Measurements from ENCODE around the gene PRR27.
"Not testable (repeated sequence)": the region's sequence is repeated elsewhere in the genome, so short reads cannot be mapped to it uniquely, and the experiment has no call there.

PRR27 gene

GRCh38 chr4:70203601-70204000 is 49.6 kb downstream of the PRR27 start:
- DNase-seq = no peak

DNA sequence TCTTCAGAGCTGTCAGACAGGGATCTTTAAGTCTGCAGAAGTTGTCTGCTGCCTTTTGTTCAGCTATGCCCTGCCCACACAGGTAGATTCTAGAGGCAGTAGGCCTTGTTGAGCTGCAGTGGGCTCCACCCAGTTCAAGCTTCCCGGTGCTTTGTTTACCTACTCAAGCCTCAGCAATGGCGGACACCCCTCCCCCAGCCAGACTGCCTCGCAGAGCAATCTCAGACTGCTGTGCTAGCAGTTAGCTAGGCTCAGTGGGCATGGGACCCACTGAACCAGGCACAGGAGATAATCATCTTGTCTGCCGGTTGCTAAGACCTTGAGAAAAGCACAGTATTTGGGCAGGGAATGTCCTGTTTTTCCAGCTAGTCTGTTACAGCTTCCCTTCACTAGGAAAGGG is 58.7 kb downstream of the PRR27 start:
- not testable (repeated sequence) for DNase-seq
